Glutamatergic neuron (in vitro differentiated cells): ENCODE data around the gene KRTAP5-2. TPM values are rescaled to one million over a fixed set of nuclear protein-coding genes. Genes with fewer than 3 reads are reported as not detected.

ENCODE experiments used
- DNase-seq: peaks from one replicate; pipeline ENCODE4 v3.0.0; 2022
- H3K27ac Mint-ChIP-seq: one replicate; pipeline ENCODE4 v1.8.0; 2020; ENCODE audit warnings: mild to moderate bottlenecking, mixed read lengths, inconsistent platforms; ENCODE audit not compliant: unreplicated experiment
- H3K27me3 Mint-ChIP-seq: one replicate; pipeline ENCODE4 v1.8.0; 2020; ENCODE audit warnings: mild to moderate bottlenecking, moderate library complexity, mixed read lengths, inconsistent platforms; ENCODE audit not compliant: unreplicated experiment
- H3K36me3 Mint-ChIP-seq: one replicate; pipeline ENCODE4 v1.8.0; 2020; ENCODE audit warnings: mild to moderate bottlenecking, mixed read lengths, inconsistent platforms; ENCODE audit not compliant: unreplicated experiment
- H3K4me1 Mint-ChIP-seq: one replicate; pipeline ENCODE4 v1.8.0; 2020; ENCODE audit warnings: mild to moderate bottlenecking, low read depth, mixed read lengths, inconsistent platforms; ENCODE audit not compliant: unreplicated experiment
- H3K4me3 Mint-ChIP-seq: one replicate; pipeline ENCODE4 v1.8.0; 2020; ENCODE audit warnings: mild to moderate bottlenecking, mixed read lengths, inconsistent platforms; ENCODE audit not compliant: unreplicated experiment
- H3K9me3 Mint-ChIP-seq: one replicate; pipeline ENCODE4 v1.8.0; 2020; ENCODE audit warnings: mild to moderate bottlenecking, moderate library complexity, mixed read lengths, inconsistent platforms; ENCODE audit not compliant: unreplicated experiment
- CTCF ChIP-seq: fragments of 200-600 bp; sonication (generic); IDR thresholded peaks from one replicate; pipeline ENCODE4 v1.5.0; 2021; ENCODE audit not compliant: partially characterized antibody, unreplicated experiment
- total RNA-seq: library from RNA; stranded (reverse); fragmentation: NEBNext Ultra II Directional; extraction: Animal tissue kit (Norgen Biotek cat#: 25700); gene quantifications from one replicate; pipeline ENCODE4 v1.2.1, GENCODE V29; 2021; ENCODE audit not compliant: unreplicated experiment

KRTAP5-2 gene
- total RNA-seq, 1 donor from 2014 or later = not detected

- peaks cover 32% of the 10 kb centered on the region for H3K27me3 Mint-ChIP-seq
- no peak for TF ChIP-seq CTCF
- H3K4me1 Mint-ChIP-seq = peaks cover 20% of the 10 kb centered on the region
- no peaks in the 10 kb centered on the region for H3K36me3 Mint-ChIP-seq
- peak; percentile 22 for DNase-seq
- peaks cover 21% of the 10 kb centered on the region for H3K9me3 Mint-ChIP-seq
- peak overlapping the region; percentile 55 for H3K27ac Mint-ChIP-seq
- H3K4me3 Mint-ChIP-seq = peak overlapping the region; percentile 84
These were observed 28.1 kb downstream of the KRTAP5-2 start for GRCh38 chr11:1570001-1570453.

DNA sequence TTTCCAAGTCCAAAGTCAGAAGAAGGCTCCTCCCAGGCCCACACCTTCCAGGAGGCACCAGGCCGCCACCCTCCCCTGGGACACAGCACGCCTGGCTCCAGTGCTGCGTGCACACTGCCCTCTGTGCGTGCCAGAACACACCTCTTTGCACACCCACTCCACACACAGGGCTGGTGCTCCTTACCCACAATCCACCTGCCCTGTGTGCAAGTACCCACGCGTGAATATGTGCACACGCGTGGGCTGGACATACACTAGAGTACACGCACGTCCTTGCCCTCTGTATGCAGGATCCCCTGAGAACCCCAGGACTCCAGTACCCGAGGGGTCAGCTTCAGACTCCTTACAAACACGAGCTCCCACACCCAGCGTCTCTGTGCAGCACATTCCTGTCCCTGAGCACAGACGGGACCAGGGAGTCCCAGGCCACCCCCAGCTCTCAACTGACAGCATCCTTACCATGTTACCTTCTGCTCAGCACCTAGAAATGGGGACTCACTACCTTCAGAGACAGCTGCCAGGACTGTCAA, 28.8 kb downstream of the KRTAP5-2 start:
- Mint-ChIP-seq H3K36me3 (no peaks in the 10 kb centered on the region), H3K27ac (peak overlapping the region; percentile 33), H3K9me3 (peaks cover 20% of the 10 kb centered on the region), H3K27me3 (peaks cover 30% of the 10 kb centered on the region), H3K4me1 (peaks cover 21% of the 10 kb centered on the region), H3K4me3 (peak overlapping the region; percentile 84)
- DNase-seq = peak; percentile 45
- no peak for TF ChIP-seq CTCF

DNA sequence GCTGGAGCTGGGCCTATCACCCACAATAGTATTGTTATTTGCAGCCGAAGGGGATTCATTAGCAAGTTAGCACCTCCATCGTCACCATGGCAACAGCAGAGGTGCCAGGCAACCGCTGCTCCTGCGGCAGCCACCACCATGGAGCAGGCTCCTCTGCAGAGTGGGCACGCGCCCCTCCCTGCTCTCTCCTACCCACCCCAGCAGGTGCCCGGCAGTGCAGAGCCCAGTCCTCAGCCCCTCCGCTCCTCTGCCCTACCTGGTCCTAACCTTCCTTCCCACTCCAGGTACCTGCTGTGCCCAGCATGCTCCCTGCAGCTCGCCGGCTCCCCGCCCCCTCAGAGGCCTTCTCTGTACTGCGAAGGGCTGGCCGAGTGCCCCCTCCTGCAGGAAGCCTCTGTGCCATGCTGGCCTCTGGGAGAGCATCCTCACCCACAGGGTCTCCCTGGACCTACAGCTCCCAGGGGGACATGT, 29.6 kb downstream of the KRTAP5-2 start:
- H3K27me3 Mint-ChIP-seq = peaks cover 28% of the 10 kb centered on the region
- no peak for TF ChIP-seq CTCF
- H3K9me3 Mint-ChIP-seq = peaks cover 20% of the 10 kb centered on the region
- peaks cover 21% of the 10 kb centered on the region for H3K4me1 Mint-ChIP-seq
- H3K36me3 Mint-ChIP-seq = no peaks in the 10 kb centered on the region
- no peak overlapping the region for H3K27ac Mint-ChIP-seq
- peak; percentile 39 for DNase-seq
- peak overlapping the region; percentile 84 for H3K4me3 Mint-ChIP-seq

GRCh38 chr11:1567721-1568100, 30.4 kb downstream of the KRTAP5-2 start:
- TF ChIP-seq CTCF = no peak
- peak; percentile 23 for DNase-seq
- Mint-ChIP-seq H3K4me1 (peaks cover 21% of the 10 kb centered on the region), H3K36me3 (no peaks in the 10 kb centered on the region), H3K27ac (no peak overlapping the region), H3K4me3 (no peak overlapping the region), H3K27me3 (peaks cover 26% of the 10 kb centered on the region), H3K9me3 (peaks cover 20% of the 10 kb centered on the region)

- Mint-ChIP-seq H3K4me1 (peaks cover 24% of the 10 kb centered on the region), H3K4me3 (peak overlapping the region; percentile 57), H3K27me3 (peaks cover 28% of the 10 kb centered on the region), H3K27ac (no peak overlapping the region), H3K9me3 (peaks cover 25% of the 10 kb centered on the region), H3K36me3 (no peaks in the 10 kb centered on the region)
- peak; percentile 26 for DNase-seq
- TF ChIP-seq CTCF = no peak
These were observed 30.9 kb downstream of the KRTAP5-2 start for GRCh38 chr11:1567052-1567720.
